GM18517 (cell line): ENCODE results near the gene SGSM2.

ENCODE experiments used
- ATAC-seq: cut with Tn5 transposase; IDR thresholded peaks from one replicate; pipeline ENCODE4 v1.9.1; 2021; ENCODE audit warnings: mild to moderate bottlenecking, moderate library complexity; ENCODE audit not compliant: unreplicated experiment

Gene SGSM2

DNA sequence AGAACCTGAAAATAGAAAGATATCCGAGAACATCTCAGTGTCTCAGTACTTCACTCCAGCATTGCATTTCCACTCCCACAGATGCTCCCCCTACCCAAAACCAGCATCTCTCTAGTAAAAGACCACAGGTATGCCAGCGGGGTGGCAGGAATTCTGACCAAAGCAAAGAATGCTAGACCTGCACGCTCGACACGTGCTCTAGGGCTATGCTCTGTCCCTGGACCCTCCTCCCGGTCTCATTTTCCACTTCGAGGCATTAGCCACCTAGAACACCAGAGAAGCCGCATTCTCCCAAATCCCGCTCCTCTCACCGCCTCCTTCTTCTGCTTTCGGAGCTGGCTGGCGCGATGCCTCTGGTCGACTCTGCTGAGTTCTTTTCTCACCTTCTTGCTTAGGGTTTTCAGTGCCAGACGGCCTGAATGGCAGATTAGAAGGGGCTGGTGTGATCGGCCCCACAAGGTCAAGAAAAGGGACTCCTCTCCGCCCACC is 1.5 kb upstream of the SGSM2 start:
- ATAC-seq: no peak

- ATAC-seq: peak; percentile 66
Measured at GRCh38 chr17:2336215-2336851, 968 bp upstream of the SGSM2 start, which contains the start of gene TSR1. TSS of gene TSR1 (minus strand) at chr17:2336457. CDS start at chr17:2336427, 30 bp downstream.

DNA sequence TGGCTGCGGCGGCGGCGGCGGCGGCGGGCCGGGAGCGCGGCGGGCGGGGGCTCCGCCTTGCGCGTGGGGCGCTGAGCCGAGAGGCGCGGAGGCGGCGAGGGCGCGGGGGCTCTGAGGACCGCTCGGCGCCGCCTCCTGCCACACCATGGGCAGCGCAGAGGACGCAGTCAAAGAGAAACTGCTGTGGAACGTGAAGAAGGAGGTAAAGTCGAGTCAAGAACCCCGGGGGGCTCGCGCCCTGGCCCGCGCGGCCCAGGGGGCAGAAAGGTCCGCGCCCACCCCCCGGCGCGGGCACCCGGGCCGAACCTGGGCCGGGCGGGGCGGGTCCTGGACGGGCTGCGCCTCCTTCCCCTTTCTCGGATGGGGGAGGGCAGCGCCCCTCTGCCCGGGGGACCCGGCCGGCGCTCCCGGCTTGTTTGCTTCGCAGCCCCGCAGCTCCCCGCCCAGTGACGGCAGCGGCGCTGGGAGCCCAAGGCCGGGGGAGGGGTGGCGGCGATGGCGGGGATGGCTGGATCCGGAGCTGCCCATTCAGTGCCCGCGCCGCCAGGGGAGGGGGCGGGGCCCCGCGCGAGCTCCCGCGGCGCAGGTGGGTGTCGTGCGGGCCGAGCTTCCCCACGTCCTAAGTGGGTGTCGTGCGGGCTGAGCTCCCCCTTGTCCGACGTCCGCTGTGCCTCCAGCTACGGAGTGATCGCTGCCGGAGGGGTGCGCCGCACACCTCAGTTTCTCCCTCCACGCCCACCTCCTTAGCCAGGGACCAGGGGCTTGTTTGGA is 428 bp downstream of the SGSM2 start:
- no peak for ATAC-seq

GRCh38 chr17:2338315-2338657 is 985 bp downstream of the SGSM2 start:
- ATAC-seq: no peak

- no peak for ATAC-seq
Measured at GRCh38 chr17:2343421-2343820, 6.1 kb downstream of the SGSM2 start.

- ATAC-seq: no peak
Measured at GRCh38 chr17:2344528-2344927, 7.2 kb downstream of the SGSM2 start.

- ATAC-seq: no peak
Measured at GRCh38 chr17:2346475-2346874, 9.2 kb downstream of the SGSM2 start.

DNA sequence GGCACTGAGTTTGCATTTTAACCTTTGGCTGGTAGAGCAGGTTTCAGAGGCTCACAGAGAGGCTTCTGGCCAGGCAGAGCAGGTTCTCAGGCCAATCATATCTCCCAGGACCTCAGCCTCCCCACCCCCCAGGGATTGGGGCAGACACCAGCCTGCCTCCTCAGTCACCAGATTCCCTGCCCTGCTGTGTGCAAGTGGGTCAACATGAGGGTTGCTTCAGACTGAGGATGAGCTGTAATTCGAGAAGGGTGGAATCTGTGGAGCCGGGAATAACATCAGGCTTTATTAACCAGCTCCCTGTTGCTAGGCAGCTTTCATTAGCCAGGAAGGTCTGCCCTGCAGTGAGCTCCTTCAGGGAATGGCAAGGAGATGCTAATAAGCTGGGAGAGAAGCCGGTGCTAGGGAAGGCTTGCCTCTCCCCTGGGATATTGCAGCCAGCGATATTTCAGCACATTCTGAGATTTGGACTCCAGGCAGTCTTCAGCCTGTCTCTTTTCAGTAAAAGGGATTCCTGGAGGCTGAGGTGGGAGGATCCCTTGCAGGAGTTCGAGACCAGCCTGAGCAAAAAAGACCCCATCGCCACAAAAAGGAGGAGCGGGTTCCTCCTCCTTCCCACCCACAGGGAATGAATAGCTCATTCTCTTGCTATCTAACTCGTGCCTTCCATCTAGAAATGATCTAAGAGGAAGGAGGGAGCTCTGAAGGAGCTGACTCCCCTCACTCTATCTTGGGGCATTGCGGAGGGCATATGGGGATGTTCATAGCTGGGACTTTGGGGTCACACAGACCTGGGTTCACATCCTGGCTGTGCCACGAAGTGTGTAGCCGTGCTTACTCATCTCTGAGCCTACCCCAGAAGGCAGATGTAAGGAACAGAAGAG is 10.7 kb downstream of the SGSM2 start:
- ATAC-seq: no peak

DNA sequence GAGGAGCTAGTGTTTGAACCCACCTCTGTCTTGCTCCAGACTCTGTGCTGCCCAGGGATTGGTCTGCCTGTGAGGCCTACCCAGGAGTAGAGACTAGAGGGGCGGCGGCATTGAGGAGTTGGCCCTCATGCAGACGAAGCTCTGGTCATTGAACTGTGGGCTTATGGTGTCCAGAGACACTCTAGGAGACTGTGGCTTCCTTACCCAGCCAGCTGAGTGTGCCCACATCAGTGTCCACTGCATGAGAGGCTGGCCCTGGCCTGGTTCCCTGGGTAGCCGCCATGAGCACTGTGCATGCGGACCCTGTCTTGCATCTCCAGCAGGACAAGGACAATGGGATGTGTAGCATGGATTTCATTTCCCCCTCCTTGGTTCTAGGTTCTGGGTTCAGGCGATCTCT is 14.0 kb downstream of the SGSM2 start:
- ATAC-seq: no peak

DNA sequence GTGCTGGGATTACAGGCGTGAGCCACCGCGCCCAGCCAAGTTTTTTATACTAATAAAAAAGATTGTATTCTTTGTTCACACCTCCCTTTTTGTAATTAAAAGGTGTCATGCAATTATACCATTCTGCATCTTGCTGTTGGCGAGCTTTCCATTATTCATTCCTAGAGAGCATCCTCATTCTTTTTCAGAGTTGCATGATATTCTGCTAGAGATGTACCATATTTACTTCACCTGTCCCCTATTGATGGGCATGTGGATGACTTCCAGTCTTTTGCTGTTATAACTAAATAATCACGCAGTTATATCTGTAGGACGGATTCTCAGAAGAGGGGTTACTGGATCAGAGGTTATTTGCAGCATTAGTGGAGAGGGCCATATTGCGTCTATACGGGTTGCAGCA is 17.0 kb downstream of the SGSM2 start:
- ATAC-seq: no peak

GRCh38 chr17:2357237-2357636 is 19.9 kb downstream of the SGSM2 start:
- ATAC-seq: no peak

DNA sequence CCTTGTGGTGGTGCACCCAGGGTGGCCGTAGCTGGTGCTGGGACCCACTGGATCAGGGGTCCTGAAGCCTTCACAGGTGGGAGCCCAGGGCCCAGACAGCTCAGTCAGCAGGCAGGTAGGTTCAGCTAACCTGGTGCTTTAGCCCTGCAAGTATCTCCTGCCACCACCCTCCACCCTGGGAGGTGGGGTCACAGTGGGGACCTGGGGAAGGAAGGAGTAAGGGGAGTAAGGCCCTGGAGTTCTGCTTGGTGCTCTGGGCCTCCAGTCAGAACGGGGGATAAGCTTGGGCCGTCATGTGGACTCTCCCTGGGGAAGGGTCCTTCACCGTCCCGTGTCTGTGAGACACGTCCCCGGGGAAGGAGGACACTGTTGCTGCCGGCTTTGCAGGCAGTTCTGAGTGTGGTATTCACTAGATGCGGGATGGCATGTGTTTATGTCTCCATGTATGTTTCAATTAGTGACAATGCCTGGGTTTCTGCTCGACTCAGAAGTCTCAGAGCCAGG is 20.7 kb downstream of the SGSM2 start:
- no peak for ATAC-seq

- no peak for ATAC-seq
Measured at GRCh38 chr17:2361010-2361760, 23.9 kb downstream of the SGSM2 start.

DNA sequence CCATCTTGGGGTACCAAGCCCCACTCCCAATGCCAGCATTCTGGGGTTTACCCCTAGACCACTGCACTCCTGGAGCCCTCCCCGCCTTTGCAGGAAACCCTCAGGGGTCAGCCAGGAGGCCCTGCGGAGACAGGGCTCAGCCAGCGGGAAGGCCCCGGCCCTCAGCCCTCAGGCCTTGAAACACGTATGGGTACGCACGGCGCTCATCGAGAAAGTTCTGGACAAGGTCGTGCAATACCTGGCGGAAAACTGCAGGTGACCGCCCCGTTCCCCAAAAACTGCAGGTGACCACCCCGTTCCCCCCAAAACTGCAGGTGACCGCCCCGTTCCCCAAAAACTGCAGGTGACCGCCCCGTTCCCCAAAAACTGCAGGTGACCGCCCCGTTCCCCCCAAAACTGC is 24.7 kb downstream of the SGSM2 start:
- ATAC-seq: no peak

DNA sequence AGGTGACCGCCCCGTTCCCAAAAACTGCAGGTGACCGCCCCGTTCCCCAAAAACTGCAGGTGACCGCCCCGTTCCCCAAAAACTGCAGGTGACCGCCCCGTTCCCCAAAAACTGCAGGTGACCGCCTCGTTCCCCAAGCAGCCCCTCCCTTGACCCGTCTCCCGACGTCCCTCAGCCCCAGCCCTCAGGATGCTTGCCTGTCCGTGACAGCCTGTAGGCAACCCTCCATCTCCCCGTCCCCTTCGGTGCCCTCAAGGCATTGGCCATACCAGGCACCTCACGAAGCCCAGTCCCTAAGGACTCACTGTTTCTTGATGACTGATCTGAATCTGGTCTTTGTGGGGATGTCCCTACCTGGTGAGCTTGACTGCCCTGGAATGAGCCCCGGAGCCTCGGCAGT is 25.1 kb downstream of the SGSM2 start:
- no peak for ATAC-seq

- no peak for ATAC-seq
Measured at GRCh38 chr17:2362881-2363280, 25.6 kb downstream of the SGSM2 start.

- ATAC-seq: no peak
Measured at GRCh38 chr17:2363318-2363717, 26.0 kb downstream of the SGSM2 start.

DNA sequence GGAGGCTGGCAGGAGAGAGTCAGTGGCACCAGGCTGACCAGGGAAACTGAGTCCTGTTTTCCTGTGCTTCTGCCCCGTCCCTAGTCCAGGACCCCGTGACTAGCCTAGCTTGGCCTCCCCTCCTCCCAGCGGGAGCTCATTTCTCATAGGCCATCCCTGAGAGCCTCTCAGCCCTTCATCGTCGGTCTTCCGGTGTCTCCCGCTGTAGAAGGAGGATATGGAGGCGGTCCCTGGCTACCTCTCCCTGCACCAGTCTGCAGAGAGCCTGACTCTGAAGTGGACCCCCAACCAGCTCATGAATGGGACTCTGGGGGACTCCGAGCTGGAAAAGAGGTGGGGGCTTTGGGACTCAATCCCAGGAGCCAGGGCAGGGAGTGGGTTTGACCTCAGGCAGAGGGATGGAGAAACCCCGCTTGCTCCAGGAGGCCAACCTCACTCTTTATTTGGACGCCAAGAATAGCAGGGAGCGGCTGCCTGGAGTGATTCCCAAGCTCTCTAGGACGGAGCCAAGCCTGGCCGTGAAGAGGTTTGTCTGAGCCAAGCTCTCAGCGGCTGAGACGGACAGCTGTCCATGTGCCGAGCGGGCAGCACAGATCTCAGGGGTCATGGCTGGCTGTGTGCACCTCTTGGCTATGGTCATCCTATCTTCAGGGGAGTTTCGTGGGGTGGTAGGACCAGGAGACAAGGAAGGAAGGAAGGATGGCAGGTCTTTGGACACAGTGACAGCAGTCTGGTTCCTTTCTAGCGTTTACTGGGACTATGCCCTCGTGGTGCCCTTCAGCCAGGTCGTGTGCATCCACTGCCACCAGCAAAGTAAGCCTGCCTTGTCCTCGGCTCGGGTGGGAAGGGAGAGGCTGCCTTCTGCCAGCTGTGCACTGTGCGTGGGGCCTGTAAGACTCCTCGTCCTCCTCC is 26.8 kb downstream of the SGSM2 start:
- no peak for ATAC-seq

DNA sequence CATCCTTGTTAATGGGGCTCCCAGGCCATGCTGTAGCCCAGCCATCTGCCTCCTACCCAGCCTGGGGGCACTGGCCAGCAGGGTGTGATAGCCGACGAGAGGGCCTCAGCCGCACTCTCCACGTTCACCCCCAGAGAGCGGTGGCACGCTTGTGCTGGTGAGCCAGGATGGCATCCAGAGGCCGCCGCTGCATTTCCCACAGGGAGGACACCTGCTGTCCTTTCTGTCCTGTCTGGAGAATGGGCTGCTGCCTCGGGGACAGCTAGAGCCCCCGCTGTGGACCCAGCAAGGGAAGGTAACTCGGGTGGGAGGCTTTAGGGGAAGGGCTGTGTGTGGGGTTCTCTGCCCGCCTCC is 27.4 kb downstream of the SGSM2 start:
- no peak for ATAC-seq

GRCh38 chr17:2365132-2365531 is 27.8 kb downstream of the SGSM2 start:
- no peak for ATAC-seq
